ENCODE measurements around the gene PCBD2. TPM values are rescaled to one million over a fixed set of nuclear protein-coding genes. Genes with fewer than 3 reads are reported as not detected.

Gene PCBD2
- total and polyA plus RNA-seq, 2 of the 4 experiments (the other 2 are of a cell fraction) = 2.2 to 2.7 TPM

GRCh38 chr5:134967607-134968006 lies 62.7 kb downstream of the PCBD2 start, which contains the start of gene CATSPER3:
TSS of gene CATSPER3 (plus strand) at chr5:134967907. CDS start at chr5:134967992, 85 bp downstream.
- Histone ChIP-seq H3K4me1 (ENCODE audit: control insufficient read depth, insufficient read depth, low read length) (no peaks in the 10 kb centered on the region), H3K23ac (ENCODE audit: low read depth, low read length) (no peak within 1 kb of the TSS), H3K27me3 (ENCODE audit: control insufficient read depth, insufficient read depth, low read length) (no peaks in the 10 kb centered on the region), H2BK5ac (ENCODE audit: low read depth, low read length, poor library complexity, severe bottlenecking) (no peak within 1 kb of the TSS), H3K18ac (ENCODE audit: low read depth, low read length) (no peak within 1 kb of the TSS), H3K4ac (ENCODE audit: low read depth, low read length) (no peak within 1 kb of the TSS), H4K20me1 (ENCODE audit: insufficient read depth, low read length) (no peaks in the 10 kb centered on the region), H2BK15ac (ENCODE audit: low read depth, low read length) (no peak within 1 kb of the TSS), H3K4me3 (ENCODE audit: insufficient read depth, low read depth, low read length) (no peak within 1 kb of the TSS), H3K9me1 (ENCODE audit: insufficient read depth, low read length) (no peaks in the 10 kb centered on the region), H3K14ac (replicated peaks; ENCODE audit: low read depth, low read length) (no peak within 1 kb of the TSS), H3K4me2 (ENCODE audit: low read depth, low read length) (no peak within 1 kb of the TSS), H2AK5ac (ENCODE audit: low read depth, low read length) (no peak within 1 kb of the TSS), H3K9me3 (ENCODE audit: control insufficient read depth, insufficient read depth, low read length) (no peaks in the 10 kb centered on the region), H2BK120ac (ENCODE audit: low read depth, low read length) (no peak within 1 kb of the TSS), H2BK20ac (ENCODE audit: low read depth, low read length) (no peak within 1 kb of the TSS), H3K56ac (ENCODE audit: extremely low read depth, insufficient read depth, low read length) (no peak within 1 kb of the TSS), H3K9ac (ENCODE audit: low read depth, low read length) (no peak within 1 kb of the TSS), H3K79me1 (ENCODE audit: low read depth in 1 of 2, low read length in 2 of 2) (no peaks in the 10 kb centered on the region), H2AK9ac (replicated peaks; ENCODE audit: low read depth, low read length, poor library complexity) (no peak within 1 kb of the TSS), H3K36me3 (ENCODE audit: control insufficient read depth, insufficient read depth, low read length) (no peaks in the 10 kb centered on the region), H4K91ac (ENCODE audit: insufficient read depth, low read depth, low read length) (no peak within 1 kb of the TSS), H4K5ac (ENCODE audit: low read depth, low read length) (no peak within 1 kb of the TSS), H2AFZ (replicated peaks; ENCODE audit: low read length, poor library complexity) (no peak within 1 kb of the TSS), H3K27ac (ENCODE audit: insufficient read depth, low read length) (no peak within 1 kb of the TSS), H4K8ac (ENCODE audit: low read depth in 2 of 2, low read length in 2 of 2) (no peak within 1 kb of the TSS)
- ChIA-PET CTCF (no interaction called here), POLR2A (ENCODE audit: unreplicated experiment) (no interaction called here)
- DNase-seq = no peak
- no peak for TF ChIP-seq CHD1 (IDR thresholded peaks at IDR 0.05; ENCODE audit: low read depth, low read length)
- intact Hi-C loops (cut with micrococcal nuclease) (no loop called here), in situ Hi-C loops (cut with MboI; ENCODE audit: low sequenced_read_pairs) (no loop called here), dilution Hi-C loops (cut with HindIII; ENCODE audit: low sequenced_read_pairs, unreplicated experiment) (no loop called here)
- no peak for ATAC-seq (ENCODE audit: low read depth)
- no TSS peak for BruUV-seq (replicated peaks)
- no CpG with 5 or more reads among the region's 3 CpGs for WGBS, 2 experiments (ENCODE audit: extremely low coverage in 2 of 2, insufficient read length in 1 of 2)

Measured in IMR-90 (cell line).